DMS53 treated with DMSO at 0.1 percent for 48 hours (cell line): ENCODE results near the gene KCNB1.

Experiments
- DNase-seq: peaks from one replicate; lab custom pipeline; 2025; ENCODE audit not compliant: unreplicated experiment; lab: John Stamatoyannopoulos, UW

Gene KCNB1

DNA sequence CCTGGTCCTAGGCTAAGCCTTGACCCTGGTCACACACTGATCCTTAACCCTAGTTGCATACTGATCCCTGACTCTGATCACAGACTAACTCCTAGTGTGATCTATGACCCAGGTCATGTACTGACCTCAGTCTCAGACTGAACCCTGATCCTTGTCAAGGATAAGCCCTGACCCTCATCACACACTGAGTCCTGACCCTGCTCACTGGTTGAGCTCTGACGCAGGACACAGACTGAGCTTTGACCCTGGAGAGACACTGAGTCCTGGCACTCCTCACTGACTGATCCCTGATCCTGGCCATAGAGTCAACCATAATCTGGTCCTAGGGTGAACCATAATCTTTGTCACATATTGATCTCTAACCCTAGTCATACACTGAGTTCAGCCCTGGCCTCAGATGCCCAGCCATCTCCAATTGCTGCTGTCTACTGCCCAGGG, 37.9 kb downstream of the KCNB1 start:
- no peak for DNase-seq

- no peak for DNase-seq
These were observed 45.4 kb downstream of the KCNB1 start for GRCh38 chr20:49437057-49437456.

DNA sequence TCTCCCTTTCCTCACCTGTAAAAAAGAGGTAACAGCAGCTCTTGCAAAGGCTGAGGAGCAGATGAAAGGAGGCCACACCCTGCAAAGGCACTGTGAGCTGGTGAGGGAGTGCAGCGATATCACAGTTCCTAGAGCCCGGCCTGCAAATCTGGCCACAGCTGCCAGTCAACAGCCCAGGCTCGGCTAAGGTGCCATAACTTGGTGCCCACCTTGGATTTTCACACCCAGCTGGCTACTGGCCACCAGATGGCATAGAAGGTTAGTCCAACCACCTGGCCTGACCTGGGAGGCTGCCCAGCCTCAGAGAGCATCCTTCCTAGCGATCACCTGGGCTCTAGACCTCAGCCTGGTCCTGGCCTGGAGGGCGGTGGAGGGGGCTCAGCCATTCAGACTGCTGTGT, 46.8 kb downstream of the KCNB1 start:
- DNase-seq = no peak

GRCh38 chr20:49433333-49433732, 49.1 kb downstream of the KCNB1 start:
- no peak for DNase-seq

DNA sequence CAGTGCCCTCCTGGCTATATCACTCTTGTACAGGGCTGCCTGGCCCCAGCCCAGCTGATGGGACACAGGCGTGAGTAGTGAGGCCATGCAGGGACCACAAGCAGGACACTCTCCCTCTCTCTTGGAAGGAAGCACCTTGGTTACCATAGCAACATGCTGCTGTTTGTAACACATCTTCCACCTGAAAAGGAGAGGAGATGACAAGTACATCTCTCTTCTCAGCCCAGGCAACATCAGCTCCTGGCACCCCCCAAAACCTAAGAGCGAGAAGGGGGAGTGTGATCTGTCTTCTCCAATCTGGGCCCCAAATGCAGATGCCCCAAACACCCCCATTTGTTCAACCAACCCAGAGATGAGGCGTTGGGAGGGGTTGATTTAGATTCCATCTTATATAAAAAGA, 49.9 kb downstream of the KCNB1 start:
- DNase-seq = no peak

GRCh38 chr20:49431329-49431728, 51.1 kb downstream of the KCNB1 start:
- no peak for DNase-seq

DNA sequence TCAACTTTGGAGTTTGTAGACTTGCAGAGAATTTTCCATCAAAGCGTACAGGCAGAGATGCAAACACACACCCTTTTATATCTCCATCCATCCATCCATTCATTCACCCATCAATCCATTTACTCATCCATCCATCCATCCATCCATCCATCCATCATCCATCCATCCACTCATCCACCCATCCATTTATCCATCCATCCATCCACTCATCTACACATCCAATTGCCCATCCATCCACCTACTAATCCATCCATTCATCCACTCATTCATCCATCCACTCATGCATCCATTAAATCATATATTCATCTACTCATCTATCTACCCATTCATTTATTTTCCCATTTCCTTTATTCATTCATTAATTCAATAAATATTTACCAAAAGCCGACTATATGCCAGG, 52.1 kb downstream of the KCNB1 start:
- DNase-seq = no peak

- DNase-seq = no peak
These were observed 54.5 kb downstream of the KCNB1 start for GRCh38 chr20:49427751-49428518.

DNA sequence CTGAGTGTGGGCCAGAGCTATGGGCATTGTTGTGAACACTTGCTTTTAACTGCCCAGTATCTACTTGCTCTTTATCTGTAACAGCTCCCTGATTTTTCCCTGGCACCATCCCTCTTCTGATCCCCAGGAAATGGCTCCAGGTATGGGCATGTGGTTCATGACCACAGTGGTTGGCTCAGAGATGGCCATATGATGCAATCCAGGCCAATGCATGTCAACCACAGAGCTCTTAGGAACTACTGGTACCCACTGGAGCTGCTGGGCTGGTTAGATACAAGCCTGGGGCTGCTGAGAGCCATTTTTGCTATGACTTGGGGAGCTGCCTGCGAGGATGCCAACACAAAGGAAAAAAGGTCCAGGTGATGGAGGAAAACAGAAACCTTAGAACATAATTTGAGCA, 55.6 kb downstream of the KCNB1 start:
- no peak for DNase-seq

- DNase-seq = no peak
These were observed 56.1 kb downstream of the KCNB1 start for GRCh38 chr20:49426395-49426794.

DNA sequence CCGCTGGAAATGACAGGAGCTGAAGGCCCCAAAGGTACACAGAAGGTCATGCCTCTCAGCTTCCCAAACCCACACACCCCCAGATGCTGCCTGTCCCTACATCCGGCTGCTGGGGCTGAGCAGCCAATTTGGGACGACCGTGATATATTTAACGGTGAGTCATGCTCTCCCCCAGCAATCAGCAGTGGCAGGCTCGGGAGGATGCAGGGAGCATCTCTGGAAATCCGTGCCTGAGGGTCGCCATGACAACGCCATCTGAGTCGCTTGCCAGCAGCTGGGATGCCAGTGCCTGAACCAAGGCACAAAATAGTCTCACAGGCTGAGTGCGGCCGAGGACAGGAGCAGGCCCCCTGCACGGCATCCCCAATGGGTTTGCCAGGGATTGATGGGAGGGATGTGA, 57.9 kb downstream of the KCNB1 start:
- DNase-seq = no peak

DNA sequence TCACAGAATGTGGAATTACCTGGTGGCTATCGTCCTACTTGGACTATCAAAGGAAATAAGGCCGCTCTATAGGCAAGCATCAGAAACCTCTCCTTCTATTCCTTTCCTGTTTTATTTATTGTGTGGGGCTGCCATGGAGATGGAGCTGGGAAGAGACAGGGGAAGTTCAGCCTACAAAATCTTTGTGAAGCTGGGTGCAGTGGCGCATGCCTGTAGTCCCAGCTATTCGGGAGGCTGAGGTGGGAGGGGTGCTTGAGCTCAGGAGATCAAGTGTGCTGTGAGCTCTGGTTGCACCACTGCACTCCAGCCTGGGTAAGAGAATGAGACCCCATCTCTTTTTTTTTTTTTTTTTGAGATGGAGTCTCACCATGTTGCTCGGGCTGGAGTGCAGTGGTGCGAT, 60.3 kb downstream of the KCNB1 start:
- DNase-seq = no peak

- no peak for DNase-seq
These were observed 61.6 kb downstream of the KCNB1 start for GRCh38 chr20:49420811-49421295.

DNA sequence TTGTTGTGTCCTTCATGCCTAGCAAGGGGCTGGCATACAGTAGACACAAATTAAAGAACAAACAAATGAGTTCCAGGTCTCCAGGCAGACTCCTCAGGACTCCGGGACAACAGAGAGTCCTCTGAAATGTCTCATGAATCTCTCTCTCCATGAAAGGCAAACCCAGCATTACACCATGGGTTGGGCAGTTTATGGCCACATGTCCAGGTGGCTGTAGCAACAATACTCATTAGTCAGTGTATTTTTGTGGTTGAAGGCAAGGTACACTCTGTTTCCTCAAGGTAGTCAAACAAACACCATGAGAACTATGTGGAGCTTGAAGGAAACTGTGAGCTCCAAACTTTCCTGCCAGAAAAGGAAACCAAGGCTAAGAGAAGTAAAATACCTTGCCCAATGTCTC, 62.2 kb downstream of the KCNB1 start:
- no peak for DNase-seq

DNA sequence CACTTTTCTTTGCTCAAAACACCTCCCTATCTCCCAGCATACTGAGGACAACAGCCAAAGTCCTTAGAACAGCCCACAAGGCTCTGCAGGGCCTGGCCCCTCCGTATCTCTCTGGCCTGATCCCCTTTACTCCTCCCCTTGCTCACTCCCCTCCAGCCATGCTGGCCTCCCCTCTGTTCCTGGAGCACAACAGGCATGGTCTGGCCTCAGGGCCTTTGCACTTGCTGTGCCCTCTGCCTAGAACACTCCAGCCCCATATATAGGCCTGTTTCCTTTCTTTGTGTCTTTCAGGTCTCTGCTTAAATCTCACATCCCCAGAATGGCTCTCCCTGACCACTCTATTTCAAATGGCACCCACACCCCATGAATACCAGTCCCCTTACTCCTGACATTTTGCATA, 62.7 kb downstream of the KCNB1 start:
- DNase-seq = no peak

DNA sequence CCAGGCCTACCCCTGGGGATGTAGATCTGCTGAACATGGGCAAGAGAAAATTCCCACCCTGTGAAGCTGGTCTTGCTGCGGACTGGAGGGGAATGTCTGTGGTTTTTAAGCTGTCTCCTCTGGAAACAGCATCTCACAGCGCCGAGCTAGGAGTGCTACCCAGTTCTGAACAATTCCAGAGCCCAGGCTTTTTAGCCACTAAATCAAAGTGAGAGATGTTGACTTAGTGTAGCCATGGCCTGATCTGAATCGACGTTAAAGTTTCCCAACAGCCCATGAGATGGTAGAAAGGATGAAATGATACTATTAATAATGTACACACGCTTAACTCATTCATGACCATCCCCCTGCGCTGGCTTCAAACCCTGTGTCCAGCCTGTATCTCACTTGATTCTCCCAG, 63.7 kb downstream of the KCNB1 start:
- DNase-seq = no peak

DNA sequence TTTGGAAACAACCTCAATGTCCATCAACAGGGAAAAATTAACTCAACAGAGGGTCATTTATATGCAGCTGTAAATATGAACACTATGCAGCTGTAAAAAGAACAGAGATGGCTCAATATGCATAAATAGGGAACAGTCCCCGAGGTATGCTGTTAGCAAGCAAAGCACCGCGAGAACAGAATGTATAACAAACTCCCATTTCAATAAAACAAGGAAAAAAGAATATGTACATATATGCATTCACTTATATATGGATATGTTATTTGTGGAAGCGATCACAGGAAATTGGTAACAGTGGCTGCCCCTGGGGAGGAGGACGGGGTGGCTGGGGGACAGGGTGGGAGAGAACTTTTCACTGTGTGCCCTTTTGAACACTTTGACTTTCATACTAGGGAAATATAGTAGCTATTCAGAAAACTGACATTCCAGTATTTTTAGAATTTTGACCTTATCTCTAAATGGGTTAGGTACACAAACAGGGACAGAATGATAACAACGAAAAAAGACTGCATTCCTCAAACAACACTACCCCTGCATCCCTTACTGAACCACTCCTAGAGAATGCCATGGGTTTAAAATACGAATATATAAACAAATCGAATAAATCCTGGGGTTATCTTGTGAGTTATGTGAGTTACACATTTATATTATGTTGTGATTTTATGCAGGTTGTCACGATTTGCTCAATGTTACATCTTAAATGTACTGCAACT, 64.5 kb downstream of the KCNB1 start:
- DNase-seq = no peak

- no peak for DNase-seq
These were observed 66.8 kb downstream of the KCNB1 start for GRCh38 chr20:49415668-49416044.

DNA sequence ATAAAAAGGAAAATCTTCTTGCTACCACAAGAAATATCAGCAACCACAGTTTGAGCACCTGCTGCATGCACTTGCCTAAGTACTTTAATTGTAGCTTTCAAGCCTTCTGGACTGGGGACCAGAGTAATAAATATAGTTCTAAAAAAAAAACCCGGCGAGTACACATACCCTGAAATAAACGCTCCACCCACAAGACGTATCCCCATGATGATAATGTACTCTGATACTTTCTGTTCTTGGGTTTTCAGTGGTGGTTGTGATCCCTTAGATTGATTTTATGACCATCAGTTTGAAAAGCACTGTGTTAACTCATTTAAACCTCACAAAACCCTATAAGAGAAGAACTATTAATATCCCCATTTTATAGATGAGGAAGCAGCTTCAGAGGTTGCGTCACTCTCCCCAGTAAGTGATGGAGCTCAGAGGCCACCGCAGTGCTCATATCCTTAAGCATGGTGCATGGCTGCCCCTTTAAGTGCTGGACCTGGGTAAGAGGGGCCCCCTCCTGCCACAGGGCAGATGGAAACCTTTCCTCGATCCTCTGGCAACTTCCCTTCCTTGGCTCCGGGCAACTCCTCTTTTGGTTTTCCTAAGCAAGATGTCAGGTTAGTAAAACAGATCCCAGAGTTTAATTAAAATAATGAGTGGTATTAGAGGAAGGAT, 67.3 kb downstream of the KCNB1 start:
- no peak for DNase-seq

GRCh38 chr20:49413677-49414076, 68.8 kb downstream of the KCNB1 start:
- DNase-seq = no peak

- DNase-seq = no peak
These were observed 69.5 kb downstream of the KCNB1 start for GRCh38 chr20:49412953-49413352.

DNA sequence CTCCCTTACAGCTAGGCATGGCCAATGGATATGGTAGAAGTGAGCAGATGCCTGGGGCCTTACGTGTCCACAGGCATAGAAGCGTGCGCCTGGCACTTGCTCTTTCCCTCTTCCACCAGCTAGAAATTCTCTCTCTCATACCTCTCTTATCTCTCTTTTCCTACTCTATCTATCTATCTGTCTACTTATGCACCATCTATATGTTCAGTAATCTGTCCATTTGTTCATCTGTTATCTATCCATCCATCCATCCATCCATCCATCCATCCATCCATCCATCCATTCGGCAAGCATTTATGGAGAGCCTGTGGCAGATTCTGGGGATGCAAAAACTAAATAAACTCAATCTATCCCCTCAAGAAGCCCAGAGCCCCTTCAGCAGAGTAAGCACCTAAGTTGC, 70.2 kb downstream of the KCNB1 start:
- DNase-seq = no peak
